HG03064 (cell line): ENCODE measurements around the gene MPP2.
"Not testable (repeated sequence)": the region's sequence is repeated elsewhere in the genome, so short reads cannot be mapped to it uniquely, and the experiment has no call there.

ENCODE experiments used
- ATAC-seq: cut with Tn5 transposase; IDR thresholded peaks from one replicate; pipeline ENCODE4 v1.9.1; 2021; ENCODE audit warnings: low read depth; ENCODE audit not compliant: unreplicated experiment

MPP2 gene

DNA sequence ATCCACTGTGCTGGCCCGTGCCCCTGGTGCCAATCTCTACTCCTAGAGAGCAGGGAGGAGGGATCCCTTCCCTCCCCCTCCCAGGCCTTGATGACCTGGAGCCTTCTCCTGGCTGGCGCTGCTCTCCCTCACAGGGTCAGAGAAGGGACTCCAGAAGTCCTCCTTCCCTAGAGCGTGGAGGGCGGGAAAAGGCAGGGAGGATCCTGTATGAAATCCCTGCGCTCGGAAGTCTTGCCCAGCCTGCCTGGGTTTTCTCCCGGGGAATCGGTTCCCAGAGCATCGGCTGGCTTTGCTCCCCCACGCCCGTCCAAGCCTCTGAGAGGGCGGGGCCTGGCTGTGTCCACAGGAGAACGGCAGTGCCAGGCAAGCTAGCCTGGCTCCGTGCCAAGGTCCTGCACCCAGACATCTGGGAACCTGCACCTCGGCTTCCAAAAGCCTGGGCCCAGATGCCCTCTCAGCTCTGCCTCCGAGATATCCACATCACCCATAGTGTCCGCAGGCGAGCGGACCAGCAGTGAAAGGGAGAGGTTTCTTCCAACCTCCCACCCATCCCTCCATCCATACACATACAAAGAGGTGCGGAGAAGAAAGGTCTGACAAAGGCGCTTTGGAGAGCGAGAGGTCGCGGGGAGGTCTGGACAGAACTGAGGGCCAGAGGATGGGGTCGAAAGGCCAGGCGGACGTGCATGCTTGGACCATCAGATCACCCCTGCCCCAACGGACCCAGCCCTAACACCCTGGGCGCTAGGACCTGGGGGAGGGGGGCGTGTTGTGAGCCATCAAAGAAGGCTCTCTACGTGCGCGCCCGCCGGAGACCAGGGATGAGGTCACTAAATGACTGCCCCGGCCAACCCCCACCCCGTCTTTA is 1.1 kb downstream of the MPP2 start:
- ATAC-seq, result no peak

DNA sequence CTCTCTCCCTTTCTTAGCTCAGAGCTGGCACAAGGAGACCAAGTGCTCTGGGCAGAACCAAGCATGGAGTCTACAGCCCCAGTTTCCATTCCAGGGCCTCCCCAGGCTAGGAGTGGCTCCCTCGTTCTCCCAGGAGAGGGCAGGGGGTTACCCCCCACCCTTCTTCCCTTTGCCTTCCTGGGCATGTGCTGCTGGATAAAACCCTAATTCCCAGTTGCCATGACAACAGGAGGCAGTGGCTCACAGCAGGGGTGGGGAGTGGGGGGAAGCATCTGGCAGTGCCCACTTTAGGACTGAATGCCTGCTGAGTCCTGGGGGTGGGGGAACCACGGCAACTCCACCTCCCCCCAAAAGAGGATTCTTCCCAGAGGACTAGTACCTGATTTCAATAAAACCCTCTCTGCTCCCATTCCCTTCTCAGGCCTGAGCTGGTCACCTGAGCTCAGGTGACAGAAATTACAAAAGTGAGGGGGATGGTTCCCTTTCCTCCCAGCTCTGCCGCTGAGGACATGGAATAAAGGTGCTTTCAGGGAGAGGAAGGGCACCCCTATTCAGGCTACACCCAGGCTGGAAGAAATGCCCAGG is 1.8 kb downstream of the MPP2 start:
- ATAC-seq, result no peak

DNA sequence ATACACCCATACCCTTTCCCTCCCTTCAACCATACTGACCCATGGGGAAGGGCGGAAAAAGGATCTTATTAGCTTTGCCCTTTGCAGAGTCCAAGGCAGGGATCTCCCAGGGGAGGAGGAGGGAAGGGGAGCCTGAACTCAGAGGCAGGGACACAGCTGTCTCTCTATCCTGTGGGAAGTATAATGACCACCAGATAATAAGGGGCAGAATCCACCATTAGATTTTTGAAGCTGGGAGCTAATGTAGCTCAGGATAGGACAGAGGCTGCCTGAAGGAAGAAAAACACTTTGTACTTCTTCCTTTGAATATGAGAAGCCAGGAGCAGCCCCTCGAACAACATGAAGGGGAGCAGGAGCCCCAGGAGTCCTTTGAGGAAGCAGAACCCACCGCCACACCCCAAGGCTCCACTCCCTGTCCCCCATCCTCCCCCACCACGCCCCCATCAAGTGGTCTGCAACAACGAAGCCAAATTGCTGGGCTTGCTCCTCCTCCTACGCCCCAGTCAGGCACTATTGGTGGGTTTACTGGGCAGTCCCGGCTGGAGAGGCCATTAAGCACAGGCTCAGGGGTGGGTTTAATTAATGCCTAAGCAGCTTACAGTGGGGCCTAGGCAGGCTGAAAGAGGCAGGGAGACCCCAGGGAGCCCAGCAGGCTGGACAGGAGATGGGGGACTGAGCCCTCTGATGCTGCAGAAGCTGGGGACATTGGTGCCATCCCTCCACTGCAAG is 5.3 kb downstream of the MPP2 start:
- no peak for ATAC-seq

- no peak for ATAC-seq
These were observed 6.2 kb downstream of the MPP2 start for GRCh38 chr17:43900858-43901754.

DNA sequence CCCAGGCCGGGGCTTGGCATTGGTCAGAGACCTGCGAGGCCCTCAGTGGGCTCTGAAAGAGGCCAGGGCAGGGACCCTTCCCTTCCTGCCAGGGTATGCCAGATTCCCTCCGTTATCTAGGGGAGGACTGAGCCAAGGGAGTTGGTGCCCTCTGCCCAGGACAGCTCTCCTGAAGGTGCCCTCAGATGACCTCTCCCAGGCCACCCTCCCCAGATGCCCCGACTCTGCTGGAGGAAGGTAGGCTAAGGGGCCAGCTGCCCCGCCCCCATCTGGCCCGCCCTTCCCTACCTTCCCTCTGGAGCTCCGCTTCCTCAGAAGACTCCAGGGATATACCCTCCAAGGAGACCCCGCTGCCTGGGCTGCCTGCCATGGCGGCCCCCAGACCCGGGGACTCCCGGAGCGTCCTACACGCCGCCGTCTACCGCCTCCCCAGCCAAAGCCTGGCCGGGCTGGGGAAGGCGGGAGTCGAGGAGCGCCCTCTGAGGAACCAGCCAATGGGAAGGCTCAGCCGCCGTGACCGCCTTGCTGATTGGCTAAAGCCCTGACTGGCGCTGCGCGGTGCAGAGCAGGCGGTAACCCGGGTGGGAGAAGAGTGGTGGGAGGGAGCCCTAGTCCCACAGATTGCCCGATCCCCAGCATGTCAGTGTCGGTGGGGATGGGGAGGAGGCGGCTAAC is 7.0 kb downstream of the MPP2 start:
- ATAC-seq, result no peak

DNA sequence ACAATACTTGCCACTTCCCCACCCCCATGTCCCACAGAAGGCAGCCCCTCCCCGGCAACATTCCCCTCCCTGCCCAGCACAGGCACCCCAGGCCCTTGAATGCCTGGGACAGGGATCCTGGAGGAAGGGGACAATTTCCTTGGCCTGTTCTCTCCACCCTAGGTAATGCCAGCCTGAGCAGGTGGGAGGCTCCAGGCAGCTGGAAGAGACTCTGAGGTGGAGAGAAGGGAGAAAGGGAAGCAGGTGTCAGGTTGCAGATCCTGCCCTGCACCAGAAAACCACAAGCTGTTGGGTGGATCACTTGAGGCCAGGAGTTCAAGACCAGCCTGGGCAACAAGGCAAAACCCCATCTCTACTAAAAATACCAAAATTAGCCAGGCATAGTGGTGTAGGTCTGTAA is 8.9 kb downstream of the MPP2 start:
- ATAC-seq, result no peak

GRCh38 chr17:43897831-43898230 is 9.5 kb downstream of the MPP2 start:
- no peak for ATAC-seq

GRCh38 chr17:43894494-43894893 is 12.8 kb downstream of the MPP2 start:
- ATAC-seq, result not testable (repeated sequence)

- ATAC-seq, result no peak
These were observed 14.7 kb downstream of the MPP2 start for GRCh38 chr17:43892647-43892952.

- no peak for ATAC-seq
These were observed 15.3 kb downstream of the MPP2 start for GRCh38 chr17:43891851-43892646.

DNA sequence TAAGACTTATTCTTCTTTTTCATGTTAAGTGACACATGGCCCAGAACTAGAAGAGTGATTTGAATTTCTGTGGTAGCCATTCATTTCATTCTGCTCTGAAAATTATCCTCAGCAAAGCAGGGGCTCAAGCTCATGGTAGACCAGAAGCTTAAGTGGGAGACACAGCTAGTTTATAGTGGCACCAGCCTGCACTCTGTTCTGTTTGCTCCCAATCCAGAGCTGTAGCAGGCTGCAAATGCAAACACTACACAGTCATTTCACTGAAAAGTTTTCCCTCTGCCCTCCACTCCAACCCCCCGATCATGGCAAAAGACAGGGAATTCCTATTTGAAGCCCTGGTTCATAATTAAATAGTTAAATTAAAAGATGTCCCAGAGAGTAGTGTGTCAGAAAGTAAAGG is 17.1 kb downstream of the MPP2 start:
- no peak for ATAC-seq

- ATAC-seq, result no peak
These were observed 18.8 kb downstream of the MPP2 start for GRCh38 chr17:43888548-43888947.

- no peak for ATAC-seq
These were observed 24.4 kb downstream of the MPP2 start for GRCh38 chr17:43882761-43883415.

- no peak for ATAC-seq
These were observed 25.4 kb downstream of the MPP2 start for GRCh38 chr17:43881758-43882505.

- ATAC-seq, result no peak
These were observed 26.2 kb downstream of the MPP2 start for GRCh38 chr17:43881181-43881580.

DNA sequence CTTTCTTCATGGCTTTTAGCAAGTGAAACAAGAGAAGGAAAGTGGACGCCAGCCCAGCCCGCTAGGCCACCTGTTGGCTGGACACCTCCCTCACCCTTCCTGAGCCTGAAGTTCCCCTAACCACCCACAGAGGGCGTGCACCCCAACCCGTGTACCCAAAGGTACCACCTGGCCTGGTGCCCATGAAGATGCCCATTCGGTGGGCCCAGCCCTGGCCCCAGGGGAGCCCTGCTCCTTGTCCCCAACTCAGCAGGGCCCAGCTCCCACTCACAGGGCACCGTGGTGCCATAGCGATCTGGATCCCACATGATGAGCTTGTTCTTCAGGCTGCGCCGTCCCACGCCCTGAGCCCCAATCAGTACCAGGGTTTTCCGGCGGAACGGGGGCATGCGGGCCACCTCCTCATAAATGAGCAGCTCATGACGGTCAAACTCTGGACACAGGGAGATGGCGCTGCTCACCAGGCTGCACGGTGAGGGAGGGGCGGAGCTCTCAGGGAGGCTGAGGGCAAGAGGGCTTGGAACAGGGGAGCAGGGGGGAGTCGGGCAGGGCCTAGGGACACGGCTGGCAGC is 26.8 kb downstream of the MPP2 start:
- no peak for ATAC-seq

DNA sequence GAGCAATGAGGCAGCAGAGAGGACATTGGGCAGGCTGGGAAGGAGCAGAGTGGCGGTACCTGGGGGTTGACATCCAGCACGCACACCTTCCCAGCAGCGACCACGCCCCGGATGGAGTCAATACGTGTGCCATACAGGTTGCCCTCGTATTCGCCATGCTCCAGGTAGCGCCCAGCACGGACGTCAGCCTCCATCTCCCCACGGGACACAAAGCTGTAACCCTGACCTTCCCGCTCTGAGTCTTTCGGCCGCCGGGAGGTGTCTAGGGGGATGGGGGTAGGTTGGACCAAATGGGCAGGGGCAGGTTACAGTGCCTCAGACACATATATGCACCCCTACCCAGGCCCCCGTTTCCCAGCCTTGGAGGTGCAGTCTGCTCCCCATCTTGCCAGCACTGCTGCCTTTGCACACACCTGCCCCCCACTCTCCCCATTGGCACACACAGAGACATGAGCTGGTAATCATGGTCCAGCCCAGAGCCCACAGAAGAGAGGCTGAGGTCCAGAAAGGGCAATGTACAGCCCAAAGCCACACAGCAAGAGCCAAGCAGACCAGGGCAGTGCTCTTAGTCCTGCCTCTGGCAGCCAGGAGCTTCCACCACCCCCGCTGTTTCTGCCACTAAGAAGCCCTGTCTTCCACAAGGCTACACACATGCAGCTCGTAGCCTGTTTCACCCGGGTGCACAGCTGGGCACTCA is 27.5 kb downstream of the MPP2 start:
- ATAC-seq, result no peak
